MG63 (cell line): Measurements from ENCODE around the gene HSP90AA1. TPM values are rescaled to one million over a fixed set of nuclear protein-coding genes. Genes with fewer than 3 reads are reported as not detected.

Source experiments
- DNase-seq: peaks from one replicate; pipeline ENCODE4 v3.0.0-alpha.2; 2020
- H3K27me3 ChIP-seq: fragments of 250-450 bp; sonication (Bioruptor Pico); 2 replicates; pipeline ENCODE4 v1.5.1; 2020; ENCODE audit warnings: mild to moderate bottlenecking, moderate library complexity
- H3K36me3 ChIP-seq: fragments of 250-450 bp; sonication (Bioruptor Pico); 2 replicates; pipeline ENCODE4 v1.5.1; 2020; ENCODE audit warnings: mild to moderate bottlenecking, moderate library complexity
- H3K4me3 ChIP-seq: fragments of 250-450 bp; sonication (Bioruptor Pico); 2 replicates; pipeline ENCODE4 v1.5.1; 2020; ENCODE audit warnings: mild to moderate bottlenecking, moderate library complexity
- H3K9me3 ChIP-seq: fragments of 250-450 bp; sonication (Bioruptor Pico); 2 replicates; pipeline ENCODE4 v1.5.1; 2020; ENCODE audit warnings: mild to moderate bottlenecking, moderate library complexity
- total RNA-seq: library from RNA; depleted of rRNA; stranded (reverse); fragments of >200 nt; shearing (Covaris generic); gene quantifications from 2 replicates; pipeline ENCODE4 v1.2.3, GENCODE V29; 2014; ENCODE audit warnings: low replicate concordance; rRNA removed

Gene HSP90AA1
- total RNA-seq, 1 experiment from 2014 or later: 180 TPM

DNA sequence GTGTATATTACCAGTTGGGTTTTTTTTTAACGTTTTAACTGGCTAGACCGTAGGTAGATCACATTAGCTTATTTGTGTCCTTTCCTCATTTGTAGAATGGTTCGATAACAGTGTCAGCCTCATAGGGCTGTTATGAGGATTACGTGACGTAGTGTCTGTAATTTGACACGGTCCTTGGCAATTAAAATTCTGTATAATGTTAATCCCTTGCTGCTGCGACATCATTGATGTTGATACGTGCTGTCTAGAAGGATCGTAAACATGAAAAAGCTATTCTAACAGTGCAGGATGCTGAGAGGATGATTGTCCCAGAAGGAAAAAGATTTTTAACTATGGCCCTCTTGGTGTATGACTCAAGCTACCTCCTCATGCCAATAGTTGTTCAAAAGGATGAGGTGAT is 50.9 kb downstream of the HSP90AA1 start:
- Histone ChIP-seq H3K27me3 (no peaks in the 10 kb centered on the region), H3K36me3 (peaks cover 55% of the 10 kb centered on the region), H3K9me3 (no peaks in the 10 kb centered on the region), H3K4me3 (no peak overlapping the region)
- no peak for DNase-seq

GRCh38 chr14:102034301-102034700 is 52.5 kb downstream of the HSP90AA1 start:
- DNase-seq: no peak
- peaks cover 56% of the 10 kb centered on the region for H3K36me3 ChIP-seq
- no peaks in the 10 kb centered on the region for H3K27me3 ChIP-seq
- no peak overlapping the region for H3K4me3 ChIP-seq
- H3K9me3 ChIP-seq: no peaks in the 10 kb centered on the region

- no peaks in the 10 kb centered on the region for H3K27me3 ChIP-seq
- no peaks in the 10 kb centered on the region for H3K9me3 ChIP-seq
- peaks cover 54% of the 10 kb centered on the region for H3K36me3 ChIP-seq
- H3K4me3 ChIP-seq: no peak overlapping the region
- no peak for DNase-seq
Observed at GRCh38 chr14:102033241-102033640, 53.6 kb downstream of the HSP90AA1 start.

Other genes starting within 250 kb of the HSP90AA1 start
- gene DYNC1H1, start 122.5 kb downstream of the HSP90AA1 start, total RNA-seq: 108 and 146 TPM in 2 replicates
- 11.2 and 11.8 TPM in 2 replicates for gene WDR20, start 52.9 kb upstream of the HSP90AA1 start, total RNA-seq
- 17.6 and 23.0 TPM in 2 replicates for gene MOK, start 218.1 kb upstream of the HSP90AA1 start, total RNA-seq
- gene ZNF839, start 232.7 kb upstream of the HSP90AA1 start, total RNA-seq: 4.4 and 4.8 TPM in 2 replicates